ENCODE measurements around the gene LNPEP. TPM values are rescaled to one million over a fixed set of nuclear protein-coding genes. Genes with fewer than 3 reads are reported as not detected.

Gene LNPEP
- 35.3 and 39.3 TPM in 2 replicates for total RNA-seq (2014; rRNA removed; shearing (Covaris generic))
- 10.7 and 15.0 TPM in 2 replicates for polyA plus RNA-seq (2015; cell fraction: cytosol; rRNA removed)
- polyA plus RNA-seq (2015; cell fraction: nucleus; rRNA removed), result 12.9 and 13.3 TPM in 2 replicates

- in situ Hi-C loops (cut with HindIII; ENCODE audit: low pct_unique_long_range_greater_than_20kb, low sequenced_read_pairs), result no loop called here
- peak; percentile 96 for DNase-seq (ENCODE audit: low read depth, low spot score)
Measured at GRCh38 chr5:96935559-96936430, at the start of gene LNPEP. LNPEP (plus strand) TSS chr5:96936080; CDS start chr5:96936156, 76 bp downstream.

- in situ Hi-C loops (cut with HindIII; ENCODE audit: low pct_unique_long_range_greater_than_20kb, low sequenced_read_pairs), result loop anchor here (25.0 kb wide), 1 partner anchor 269 kb away; no protein-coding TSS in a partner anchor
- DNase-seq (ENCODE audit: low read depth, low spot score), result no peak
Measured at GRCh38 chr5:96893342-96893741, 42.5 kb upstream of the LNPEP start.

GRCh38 chr5:96896276-96896675, 39.6 kb upstream of the LNPEP start:
- in situ Hi-C loops (cut with HindIII; ENCODE audit: low pct_unique_long_range_greater_than_20kb, low sequenced_read_pairs), result loop anchor here (25.0 kb wide), 1 partner anchor 266 kb away; no protein-coding TSS in a partner anchor
- no peak for DNase-seq (ENCODE audit: low read depth, low spot score)

GRCh38 chr5:96896806-96897205, 39.1 kb upstream of the LNPEP start:
- no peak for DNase-seq (ENCODE audit: low read depth, low spot score)
- in situ Hi-C loops (cut with HindIII; ENCODE audit: low pct_unique_long_range_greater_than_20kb, low sequenced_read_pairs), result loop anchor here (25.0 kb wide), 1 partner anchor 265 kb away; no protein-coding TSS in a partner anchor

GRCh38 chr5:96901384-96901783, 34.5 kb upstream of the LNPEP start:
- no peak for DNase-seq (ENCODE audit: low read depth, low spot score)
- in situ Hi-C loops (cut with HindIII; ENCODE audit: low pct_unique_long_range_greater_than_20kb, low sequenced_read_pairs), result no loop called here

- in situ Hi-C loops (cut with HindIII; ENCODE audit: low pct_unique_long_range_greater_than_20kb, low sequenced_read_pairs), result no loop called here
- no peak for DNase-seq (ENCODE audit: low read depth, low spot score)
Measured at GRCh38 chr5:96901841-96902240, 34.0 kb upstream of the LNPEP start.

- in situ Hi-C loops (cut with HindIII; ENCODE audit: low pct_unique_long_range_greater_than_20kb, low sequenced_read_pairs), result no loop called here
- DNase-seq (ENCODE audit: low read depth, low spot score), result no peak
Measured at GRCh38 chr5:96902876-96903275, 33.0 kb upstream of the LNPEP start.

- in situ Hi-C loops (cut with HindIII; ENCODE audit: low pct_unique_long_range_greater_than_20kb, low sequenced_read_pairs), result no loop called here
- DNase-seq (ENCODE audit: low read depth, low spot score), result no peak
Measured at GRCh38 chr5:96903300-96903699, 32.6 kb upstream of the LNPEP start.

GRCh38 chr5:96904054-96904931, 31.6 kb upstream of the LNPEP start:
- in situ Hi-C loops (cut with HindIII; ENCODE audit: low pct_unique_long_range_greater_than_20kb, low sequenced_read_pairs), result no loop called here

GRCh38 chr5:96905864-96906263, 30.0 kb upstream of the LNPEP start:
- in situ Hi-C loops (cut with HindIII; ENCODE audit: low pct_unique_long_range_greater_than_20kb, low sequenced_read_pairs), result no loop called here
- no peak for DNase-seq (ENCODE audit: low read depth, low spot score)

More at GRCh38 chr5:96904054-96904931, 31.6 kb upstream of the LNPEP start:
- DNase-seq (ENCODE audit: low read depth, low spot score), result peak; percentile 35

GRCh38 chr5:96909003-96909402, 26.9 kb upstream of the LNPEP start:
- DNase-seq (ENCODE audit: low read depth, low spot score), result no peak
- in situ Hi-C loops (cut with HindIII; ENCODE audit: low pct_unique_long_range_greater_than_20kb, low sequenced_read_pairs), result no loop called here

GRCh38 chr5:96909435-96909834, 26.4 kb upstream of the LNPEP start:
- no peak for DNase-seq (ENCODE audit: low read depth, low spot score)
- in situ Hi-C loops (cut with HindIII; ENCODE audit: low pct_unique_long_range_greater_than_20kb, low sequenced_read_pairs), result no loop called here

GRCh38 chr5:96911139-96911538, 24.7 kb upstream of the LNPEP start:
- in situ Hi-C loops (cut with HindIII; ENCODE audit: low pct_unique_long_range_greater_than_20kb, low sequenced_read_pairs), result no loop called here
- DNase-seq (ENCODE audit: low read depth, low spot score), result no peak

- no peak for DNase-seq (ENCODE audit: low read depth, low spot score)
- in situ Hi-C loops (cut with HindIII; ENCODE audit: low pct_unique_long_range_greater_than_20kb, low sequenced_read_pairs), result no loop called here
Measured at GRCh38 chr5:96913233-96913632, 22.6 kb upstream of the LNPEP start.

- DNase-seq (ENCODE audit: low read depth, low spot score), result no peak
- in situ Hi-C loops (cut with HindIII; ENCODE audit: low pct_unique_long_range_greater_than_20kb, low sequenced_read_pairs), result no loop called here
Measured at GRCh38 chr5:96919754-96920197, 16.1 kb upstream of the LNPEP start.

- in situ Hi-C loops (cut with HindIII; ENCODE audit: low pct_unique_long_range_greater_than_20kb, low sequenced_read_pairs), result no loop called here
- no peak for DNase-seq (ENCODE audit: low read depth, low spot score)
Measured at GRCh38 chr5:96920744-96921355, 15.0 kb upstream of the LNPEP start.

GRCh38 chr5:96922499-96923244, 13.2 kb upstream of the LNPEP start:
- in situ Hi-C loops (cut with HindIII; ENCODE audit: low pct_unique_long_range_greater_than_20kb, low sequenced_read_pairs), result no loop called here
- no peak for DNase-seq (ENCODE audit: low read depth, low spot score)

Measured in SK-MEL-5 (cell line).